Right renal pelvis (tissue), 4 donors: Measurements from ENCODE around the gene FAH. TPM values are rescaled to one million over a fixed set of nuclear protein-coding genes. Genes with fewer than 3 reads are reported as not detected.

Experiments used
- DNase-seq, 4 donors: peaks; one replicate each; pipeline ENCODE4 v3.0.0-alpha.2; 2013; ENCODE audit warnings: low read depth in 4 of 4, low spot score in 3 of 4, missing footprints in 1 of 4
- polyA plus RNA-seq, 4 donors: library from polyadenylated mRNA; unstranded; fragments of 120-200 nt; gene quantifications; one replicate each; pipeline ENCODE4 v1.2.1, GENCODE V29; 2013; ENCODE audit not compliant: insufficient read length in 4 of 4

The FAH gene
- polyA plus RNA-seq, 4 donors = 32.2 to 44.2 (median 37.2) TPM

- DNase-seq = no peak
Observed at GRCh38 chr15:80228959-80229610, 76.3 kb downstream of the FAH start.

DNA sequence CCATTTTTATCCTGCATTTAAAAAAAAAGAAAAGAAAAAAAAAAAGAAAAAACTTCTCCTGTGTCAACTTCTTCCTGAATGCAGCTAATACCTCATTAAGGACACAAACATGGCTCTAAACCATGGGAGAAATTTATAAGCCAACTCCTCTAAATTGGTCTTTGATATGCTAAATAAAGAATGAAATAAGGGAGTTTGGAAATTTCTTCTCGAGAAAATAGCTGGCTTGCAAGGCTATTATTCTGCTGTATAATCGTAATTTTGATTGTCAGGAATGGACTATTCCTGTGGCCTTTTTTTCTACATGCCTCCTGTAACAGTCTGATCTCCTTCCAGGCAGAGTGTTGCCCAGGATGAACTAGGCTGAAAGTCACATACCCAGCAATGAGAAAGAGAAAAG lies 78.6 kb downstream of the FAH start:
- no peak for DNase-seq

DNA sequence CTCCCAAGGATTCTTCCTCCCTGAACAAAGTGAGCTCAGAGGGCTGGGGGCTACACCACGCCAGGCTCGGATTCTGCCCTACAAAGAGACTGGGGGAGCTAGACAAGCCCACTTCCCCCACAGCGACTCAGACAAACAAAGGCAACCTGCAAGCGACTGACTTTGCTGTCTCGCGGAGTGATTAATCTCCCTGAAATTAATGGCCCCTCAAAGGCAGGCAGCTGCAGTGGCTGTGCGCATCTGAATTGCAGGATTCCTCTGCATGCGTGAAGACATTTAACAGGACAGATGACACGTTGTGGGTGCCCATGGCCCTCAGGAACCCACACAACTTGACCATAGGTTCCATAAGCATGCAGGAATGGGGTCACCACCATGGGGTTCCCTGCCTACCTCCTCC lies 80.8 kb downstream of the FAH start:
- peak in 2 of 4 donors; percentile 31 to 44 for DNase-seq

DNA sequence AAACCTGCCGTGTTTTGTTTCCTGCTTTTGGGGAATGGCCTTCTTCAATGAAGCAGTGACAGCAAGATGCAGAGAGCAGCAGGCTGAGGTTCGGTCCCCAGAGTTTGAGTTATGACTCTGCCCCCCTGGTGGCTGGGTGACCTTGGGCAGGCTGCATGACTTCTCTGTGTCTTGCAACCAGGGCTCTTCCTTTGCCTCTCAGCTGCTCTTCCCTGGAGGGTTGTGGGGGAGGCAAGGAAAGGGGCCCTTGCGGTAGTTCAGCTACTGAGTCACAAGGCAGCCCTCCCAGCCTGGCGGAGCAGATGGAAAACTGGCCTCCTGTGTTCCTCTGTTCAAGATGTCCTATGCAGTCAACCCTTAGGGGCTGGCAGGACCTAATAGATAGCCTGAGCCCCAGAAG lies 82.1 kb downstream of the FAH start:
- DNase-seq = no peak

Other genes starting within 250 kb of the FAH start
- gene BCL2A1, start 181.8 kb upstream of the FAH start, polyA plus RNA-seq = under 1 TPM in 2 of 4 donors, not detected in 2; 0.22 to 0.32 TPM
- 100 to 1,000 TPM; 114 to 129 (median 126) TPM for gene ZFAND6, start 93.3 kb upstream of the FAH start, polyA plus RNA-seq
- 10 to 100 TPM in 3 of 4 donors, 1 to 10 TPM in 1; 9.4 to 14.1 (median 11.8) TPM for gene CTXND1, start 99.2 kb downstream of the FAH start, polyA plus RNA-seq